ENCODE measurements around the gene SBK3. TPM values are rescaled to one million over a fixed set of nuclear protein-coding genes. Genes with fewer than 3 reads are reported as not detected.
A peak's percentile ranks its signal among the peaks of the same experiment; 100 is the strongest.
"Not testable (repeated sequence)": the region's sequence is repeated elsewhere in the genome, so short reads cannot be mapped to it uniquely, and the experiment has no call there.

SBK3 gene
- total RNA-seq, 2 donors from 2014 or later = not detected

- H3K27ac ChIP-seq = peak overlapping the region in 1 of 2 donors; percentile 86
- DNase-seq (ENCODE audit: low spot score) (no peak), ATAC-seq (ENCODE audit: insufficient number of reproducible peaks, low FRiP score, low read depth) (no peak)
- peaks cover 3 to 20% of the 10 kb centered on the region in 2 donors for H3K4me1 ChIP-seq (ENCODE audit: control insufficient read depth in 1 of 2, low read depth in 2 of 2)
- H3K4me3 ChIP-seq = peak overlapping the region; percentile 99
- no peaks in the 10 kb centered on the region for H3K27me3 ChIP-seq (replicated peaks; ENCODE audit: insufficient read depth)
- peaks cover 18% of the 10 kb centered on the region for H3K36me3 ChIP-seq
- TF ChIP-seq CTCF (IDR thresholded peaks at IDR 0.05) = no peak
- no peaks in the 10 kb centered on the region for H3K9me3 ChIP-seq
Observed at GRCh38 chr19:55578761-55579747, 33.7 kb upstream of the SBK3 start.

- Histone ChIP-seq H3K9me3 (no peaks in the 10 kb centered on the region), H3K4me3 (no peak overlapping the region), H3K27ac (no peak overlapping the region), H3K36me3 (peaks cover 18% of the 10 kb centered on the region), H3K27me3 (replicated peaks; ENCODE audit: insufficient read depth) (no peaks in the 10 kb centered on the region), H3K4me1 (ENCODE audit: control insufficient read depth in 1 of 2, low read depth in 2 of 2) (peaks cover 3 to 20% of the 10 kb centered on the region in 2 donors)
- TF ChIP-seq CTCF (IDR thresholded peaks at IDR 0.05) = no peak
- DNase-seq (ENCODE audit: low spot score) = no peak
- no peak for ATAC-seq (ENCODE audit: insufficient number of reproducible peaks, low FRiP score, low read depth)
Observed at GRCh38 chr19:55578031-55578760, 32.9 kb upstream of the SBK3 start.

- no peak overlapping the region for H3K27ac ChIP-seq
- H3K9me3 ChIP-seq = no peaks in the 10 kb centered on the region
- peaks cover 3 to 18% of the 10 kb centered on the region in 2 donors for H3K4me1 ChIP-seq (ENCODE audit: control insufficient read depth in 1 of 2, low read depth in 2 of 2)
- H3K4me3 ChIP-seq = no peak overlapping the region
- peaks cover 18% of the 10 kb centered on the region for H3K36me3 ChIP-seq
- no peak for ATAC-seq (ENCODE audit: insufficient number of reproducible peaks, low FRiP score, low read depth)
- no peak for TF ChIP-seq CTCF (IDR thresholded peaks at IDR 0.05)
- no peaks in the 10 kb centered on the region for H3K27me3 ChIP-seq (replicated peaks; ENCODE audit: insufficient read depth)
- no peak for DNase-seq (ENCODE audit: low spot score)
Observed at GRCh38 chr19:55576746-55577145, 31.4 kb upstream of the SBK3 start.

- not testable (repeated sequence) for H3K4me3 ChIP-seq; H3K9me3 ChIP-seq; H3K4me1 ChIP-seq (ENCODE audit: control insufficient read depth in 1 of 2, low read depth in 2 of 2); ATAC-seq (ENCODE audit: insufficient number of reproducible peaks, low FRiP score, low read depth); H3K27ac ChIP-seq; DNase-seq (ENCODE audit: low spot score); H3K27me3 ChIP-seq (replicated peaks; ENCODE audit: insufficient read depth)
- H3K36me3 ChIP-seq = peaks cover 17% of the 10 kb centered on the region
Observed at GRCh38 chr19:55573929-55574328, 28.6 kb upstream of the SBK3 start.

GRCh38 chr19:55569477-55569876, 24.1 kb upstream of the SBK3 start:
- not testable (repeated sequence) for DNase-seq (ENCODE audit: low spot score); H3K36me3 ChIP-seq; H3K4me3 ChIP-seq; ATAC-seq (ENCODE audit: insufficient number of reproducible peaks, low FRiP score, low read depth); H3K27ac ChIP-seq; H3K9me3 ChIP-seq; H3K27me3 ChIP-seq (replicated peaks; ENCODE audit: insufficient read depth); H3K4me1 ChIP-seq (ENCODE audit: control insufficient read depth in 1 of 2, low read depth in 2 of 2)

Measured in thoracic aorta (tissue), 2 donors.